ENCODE measurements around the gene MDGA2.

MDGA2 gene

GRCh38 chr14:47466916-47467315 is 208.5 kb downstream of the MDGA2 start:
- Histone ChIP-seq H3K79me1 (ENCODE audit: low read depth, low read length) (no peaks in the 10 kb centered on the region), H2BK15ac (ENCODE audit: low read length) (no peak overlapping the region), H2BK12ac (ENCODE audit: low read length) (no peak overlapping the region), H3K23ac (ENCODE audit: low read depth, low read length, poor library complexity) (no peak overlapping the region), H2AK5ac (ENCODE audit: low read depth, low read length) (no peak overlapping the region), H3K36me3 (replicated peaks in 1 of 2; ENCODE audit: control insufficient read depth in 2 of 2, insufficient read depth in 2 of 2, low read length in 2 of 2) (no peaks in the 10 kb centered on the region), H4K8ac (ENCODE audit: low read depth, low read length) (no peak overlapping the region), H3K9me3 (replicated peaks in 1 of 2; ENCODE audit: control insufficient read depth in 2 of 2, insufficient read depth in 1 of 2, low read depth in 1 of 2, low read length in 2 of 2) (no peaks in the 10 kb centered on the region), H2BK5ac (ENCODE audit: low read length) (no peak overlapping the region), H3K4me3 (ENCODE audit: low read length in 2 of 2) (no peak overlapping the region), H3K9ac (ENCODE audit: low read depth, low read length, poor library complexity) (no peak overlapping the region), H2BK120ac (ENCODE audit: low read depth, low read length) (no peak overlapping the region), H3K14ac (ENCODE audit: low read length) (no peak overlapping the region), H3K27ac (replicated peaks; ENCODE audit: low read length) (no peak overlapping the region), H3K4ac (ENCODE audit: low read length) (no peak overlapping the region), H3K18ac (ENCODE audit: low read length) (no peak overlapping the region), H3K4me2 (ENCODE audit: insufficient read depth, low read length, poor library complexity, severe bottlenecking) (no peak overlapping the region), H3K4me1 (ENCODE audit: control insufficient read depth in 2 of 2, insufficient read depth in 1 of 2, low read depth in 1 of 2, low read length in 2 of 2) (peaks cover 0 to 2% of the 10 kb centered on the region in 2 donors), H2AFZ (ENCODE audit: low read length) (no peak overlapping the region), H4K91ac (ENCODE audit: low read depth, low read length, poor library complexity) (no peak overlapping the region), H3K27me3 (ENCODE audit: control insufficient read depth in 3 of 3, insufficient read depth in 3 of 3, low read depth in 1 of 3, low read length in 3 of 3) (no peaks in the 10 kb centered on the region)
- DNase-seq (ENCODE audit: low spot score): no peak

GRCh38 chr14:47454025-47454424 is 221.4 kb downstream of the MDGA2 start:
- H2AK5ac ChIP-seq (ENCODE audit: low read depth, low read length): no peak overlapping the region
- H4K8ac ChIP-seq (ENCODE audit: low read depth, low read length): no peak overlapping the region
- H2BK5ac ChIP-seq (ENCODE audit: low read length): no peak overlapping the region
- no peaks in the 10 kb centered on the region for H3K79me1 ChIP-seq (ENCODE audit: low read depth, low read length)
- no peak overlapping the region for H3K4me3 ChIP-seq (ENCODE audit: low read length in 2 of 2)
- H3K9ac ChIP-seq (ENCODE audit: low read depth, low read length, poor library complexity): no peak overlapping the region
- H2AFZ ChIP-seq (ENCODE audit: low read length): no peak overlapping the region
- H3K36me3 ChIP-seq (replicated peaks in 1 of 2; ENCODE audit: control insufficient read depth in 2 of 2, insufficient read depth in 2 of 2, low read length in 2 of 2): no peaks in the 10 kb centered on the region
- no peaks in the 10 kb centered on the region for H3K27me3 ChIP-seq (ENCODE audit: control insufficient read depth in 3 of 3, insufficient read depth in 3 of 3, low read depth in 1 of 3, low read length in 3 of 3)
- no peak overlapping the region for H2BK12ac ChIP-seq (ENCODE audit: low read length)
- no peak overlapping the region for H3K4ac ChIP-seq (ENCODE audit: low read length)
- H4K91ac ChIP-seq (ENCODE audit: low read depth, low read length, poor library complexity): no peak overlapping the region
- H3K4me2 ChIP-seq (ENCODE audit: insufficient read depth, low read length, poor library complexity, severe bottlenecking): no peak overlapping the region
- H3K4me1 ChIP-seq (ENCODE audit: control insufficient read depth in 2 of 2, insufficient read depth in 1 of 2, low read depth in 1 of 2, low read length in 2 of 2): no peaks in the 10 kb centered on the region
- H3K23ac ChIP-seq (ENCODE audit: low read depth, low read length, poor library complexity): no peak overlapping the region
- no peak overlapping the region for H3K14ac ChIP-seq (ENCODE audit: low read length)
- H2BK15ac ChIP-seq (ENCODE audit: low read length): no peak overlapping the region
- DNase-seq (ENCODE audit: low spot score): no peak
- no peak overlapping the region for H3K18ac ChIP-seq (ENCODE audit: low read length)
- no peak overlapping the region for H2BK120ac ChIP-seq (ENCODE audit: low read depth, low read length)
- WGBS, 2 donors (ENCODE audit: extremely low coverage in 2 of 2, insufficient read length in 2 of 2, insufficient replicate concordance in 1 of 2): no CpG with 5 or more reads among the region's 2 CpGs
- H3K27ac ChIP-seq (replicated peaks; ENCODE audit: low read length): no peak overlapping the region
- no peaks in the 10 kb centered on the region for H3K9me3 ChIP-seq (replicated peaks in 1 of 2; ENCODE audit: control insufficient read depth in 2 of 2, insufficient read depth in 1 of 2, low read depth in 1 of 2, low read length in 2 of 2)

GRCh38 chr14:47447076-47447475 is 228.3 kb downstream of the MDGA2 start:
- Histone ChIP-seq H3K27ac (replicated peaks; ENCODE audit: low read length) (no peak overlapping the region), H4K91ac (ENCODE audit: low read depth, low read length, poor library complexity) (no peak overlapping the region), H3K18ac (ENCODE audit: low read length) (no peak overlapping the region), H2BK12ac (ENCODE audit: low read length) (no peak overlapping the region), H2AK5ac (ENCODE audit: low read depth, low read length) (no peak overlapping the region), H2BK120ac (ENCODE audit: low read depth, low read length) (no peak overlapping the region), H3K27me3 (ENCODE audit: control insufficient read depth in 3 of 3, insufficient read depth in 3 of 3, low read depth in 1 of 3, low read length in 3 of 3) (no peaks in the 10 kb centered on the region), H3K23ac (ENCODE audit: low read depth, low read length, poor library complexity) (no peak overlapping the region), H3K9me3 (replicated peaks in 1 of 2; ENCODE audit: control insufficient read depth in 2 of 2, insufficient read depth in 1 of 2, low read depth in 1 of 2, low read length in 2 of 2) (no peaks in the 10 kb centered on the region), H2AFZ (ENCODE audit: low read length) (no peak overlapping the region), H3K4me3 (ENCODE audit: low read length in 2 of 2) (no peak overlapping the region), H3K36me3 (replicated peaks in 1 of 2; ENCODE audit: control insufficient read depth in 2 of 2, insufficient read depth in 2 of 2, low read length in 2 of 2) (no peaks in the 10 kb centered on the region), H2BK5ac (ENCODE audit: low read length) (no peak overlapping the region), H3K79me1 (ENCODE audit: low read depth, low read length) (no peaks in the 10 kb centered on the region), H4K8ac (ENCODE audit: low read depth, low read length) (no peak overlapping the region), H3K4me2 (ENCODE audit: insufficient read depth, low read length, poor library complexity, severe bottlenecking) (no peak overlapping the region), H2BK15ac (ENCODE audit: low read length) (no peak overlapping the region), H3K9ac (ENCODE audit: low read depth, low read length, poor library complexity) (no peak overlapping the region), H3K14ac (ENCODE audit: low read length) (no peak overlapping the region), H3K4ac (ENCODE audit: low read length) (no peak overlapping the region), H3K4me1 (ENCODE audit: control insufficient read depth in 2 of 2, insufficient read depth in 1 of 2, low read depth in 1 of 2, low read length in 2 of 2) (no peaks in the 10 kb centered on the region)
- no peak for DNase-seq (ENCODE audit: low spot score)
- no CpG with 5 or more reads among the region's 3 CpGs for WGBS, 2 donors (ENCODE audit: extremely low coverage in 2 of 2, insufficient read length in 2 of 2, insufficient replicate concordance in 1 of 2)

GRCh38 chr14:47442211-47442610 is 233.2 kb downstream of the MDGA2 start:
- Histone ChIP-seq H3K4me1 (ENCODE audit: control insufficient read depth in 2 of 2, insufficient read depth in 1 of 2, low read depth in 1 of 2, low read length in 2 of 2) (peaks cover 1 to 3% of the 10 kb centered on the region in 2 donors), H3K18ac (ENCODE audit: low read length) (no peak overlapping the region), H2BK15ac (ENCODE audit: low read length) (no peak overlapping the region), H3K36me3 (replicated peaks in 1 of 2; ENCODE audit: control insufficient read depth in 2 of 2, insufficient read depth in 2 of 2, low read length in 2 of 2) (no peaks in the 10 kb centered on the region), H2AK5ac (ENCODE audit: low read depth, low read length) (no peak overlapping the region), H4K91ac (ENCODE audit: low read depth, low read length, poor library complexity) (no peak overlapping the region), H3K4ac (ENCODE audit: low read length) (no peak overlapping the region), H2BK5ac (ENCODE audit: low read length) (no peak overlapping the region), H3K4me3 (ENCODE audit: low read length in 2 of 2) (no peak overlapping the region), H3K79me1 (ENCODE audit: low read depth, low read length) (no peaks in the 10 kb centered on the region), H3K14ac (ENCODE audit: low read length) (no peak overlapping the region), H3K9ac (ENCODE audit: low read depth, low read length, poor library complexity) (no peak overlapping the region), H4K8ac (ENCODE audit: low read depth, low read length) (no peak overlapping the region), H2AFZ (ENCODE audit: low read length) (no peak overlapping the region), H3K27me3 (ENCODE audit: control insufficient read depth in 3 of 3, insufficient read depth in 3 of 3, low read depth in 1 of 3, low read length in 3 of 3) (no peaks in the 10 kb centered on the region), H2BK120ac (ENCODE audit: low read depth, low read length) (no peak overlapping the region), H3K27ac (replicated peaks; ENCODE audit: low read length) (no peak overlapping the region), H3K9me3 (replicated peaks in 1 of 2; ENCODE audit: control insufficient read depth in 2 of 2, insufficient read depth in 1 of 2, low read depth in 1 of 2, low read length in 2 of 2) (no peaks in the 10 kb centered on the region), H2BK12ac (ENCODE audit: low read length) (no peak overlapping the region), H3K23ac (ENCODE audit: low read depth, low read length, poor library complexity) (no peak overlapping the region), H3K4me2 (ENCODE audit: insufficient read depth, low read length, poor library complexity, severe bottlenecking) (no peak overlapping the region)
- peak; percentile 21 for DNase-seq (ENCODE audit: low spot score)

All from neuronal stem cell (in vitro differentiated cells).